DND-41 (cell line): ENCODE data around the gene PEX5.

Experiments used
- ATAC-seq: fragments of 200-7000 bp; cut with Tn5 transposase; 3 replicates; pipeline ENCODE4 v1.9.1; 2021; ENCODE audit warnings: low read depth; ENCODE audit not compliant: insufficient read depth
- DNase-seq: peaks from one replicate; pipeline ENCODE4 v3.0.0-alpha.2; 2020
- H2AFZ ChIP-seq: 2 replicates; pipeline ENCODE4 v1.6.0; 2012; ENCODE audit warnings: low read depth, low read length
- H3K27ac ChIP-seq: 2 replicates; pipeline ENCODE4 v1.5.1; 2012; ENCODE audit warnings: low read length, inconsistent platforms
- H3K27me3 ChIP-seq: fragments of 200-600 bp; sonication (generic); 2 replicates; pipeline ENCODE4 v1.6.0; 2012; ENCODE audit warnings: low read length, mild to moderate bottlenecking, inconsistent platforms; ENCODE audit not compliant: insufficient read depth, poor library complexity
- H3K36me3 ChIP-seq: 2 replicates; pipeline ENCODE4 v1.5.1; 2012; ENCODE audit warnings: low read length, inconsistent platforms; ENCODE audit not compliant: insufficient read depth
- H3K4me1 ChIP-seq: 2 replicates; pipeline ENCODE4 v1.5.1; 2012; ENCODE audit warnings: mild to moderate bottlenecking, low read length; ENCODE audit not compliant: insufficient read depth
- H3K4me2 ChIP-seq: 2 replicates; pipeline ENCODE4 v1.6.0; 2012; ENCODE audit warnings: mild to moderate bottlenecking, moderate library complexity, low read length, inconsistent platforms; ENCODE audit not compliant: insufficient read depth
- H3K4me3 ChIP-seq, 2 experiments: fragments of 200-600 bp in 1 of 2; shearing (Covaris generic) in 1 of 2; 2 replicates each; pipeline ENCODE4 v1.5.1; 2012 to 2016; ENCODE audit warnings: inconsistent platforms in 2 of 2, low read length in 2 of 2, mild to moderate bottlenecking in 2 of 2, low read depth in 1 of 2, moderate library complexity in 1 of 2
- H3K79me2 ChIP-seq: 2 replicates; pipeline ENCODE4 v1.6.0; 2012; ENCODE audit warnings: low read length, inconsistent platforms; ENCODE audit not compliant: insufficient read depth
- H3K9ac ChIP-seq: 2 replicates; pipeline ENCODE4 v1.6.0; 2012; ENCODE audit warnings: low read depth, mild to moderate bottlenecking, inconsistent platforms, low read length, moderate library complexity
- H3K9me3 ChIP-seq: 2 replicates; pipeline ENCODE4 v1.5.1; 2012; ENCODE audit warnings: low read length, moderate library complexity, mild to moderate bottlenecking, inconsistent platforms; ENCODE audit not compliant: insufficient read depth, severe bottlenecking
- H4K20me1 ChIP-seq: 2 replicates; pipeline ENCODE4 v1.6.0; 2012; ENCODE audit warnings: low read length; ENCODE audit not compliant: insufficient read depth
- CTCF ChIP-seq: IDR thresholded peaks from 2 replicates; pipeline ENCODE4 v1.5.1; 2012; ENCODE audit warnings: borderline replicate concordance, low read length, moderate library complexity, mild to moderate bottlenecking; ENCODE audit not compliant: poor library complexity, severe bottlenecking; ENCODE audit errors: extremely low read depth
- EZH2 ChIP-seq: IDR thresholded peaks from 3 replicates; pipeline ENCODE4 v1.6.1; 2012; ENCODE audit warnings: borderline replicate concordance, low read depth, mild to moderate bottlenecking, moderate library complexity, low read length, inconsistent platforms; ENCODE audit not compliant: severe bottlenecking

PEX5 gene

GRCh38 chr12:7171854-7172253 lies 17.6 kb upstream of the PEX5 start:
- DNase-seq, result no peak
- Histone ChIP-seq H3K4me2 (no peak overlapping the region), H4K20me1 (no peaks in the 10 kb centered on the region), H3K27me3 (no peaks in the 10 kb centered on the region), H3K9ac (no peak overlapping the region), H2AFZ (no peak overlapping the region), H3K4me1 (no peaks in the 10 kb centered on the region), H3K36me3 (no peaks in the 10 kb centered on the region), H3K9me3 (peaks cover 52% of the 10 kb centered on the region), H3K27ac (no peak overlapping the region), H3K4me3 (no peak overlapping the region), H3K79me2 (no peaks in the 10 kb centered on the region)
- no peak for ATAC-seq
- TF ChIP-seq EZH2 (no peak), CTCF (no peak)

- no peak overlapping the region for H2AFZ ChIP-seq
- H3K27ac ChIP-seq, result no peak overlapping the region
- H3K27me3 ChIP-seq, result no peaks in the 10 kb centered on the region
- H3K4me2 ChIP-seq, result no peak overlapping the region
- H3K9ac ChIP-seq, result no peak overlapping the region
- no peak overlapping the region for H3K4me3 ChIP-seq
- no peaks in the 10 kb centered on the region for H3K79me2 ChIP-seq
- ATAC-seq (no peak), DNase-seq (no peak)
- TF ChIP-seq EZH2 (no peak), CTCF (no peak)
- peaks cover 30% of the 10 kb centered on the region for H3K9me3 ChIP-seq
- no peaks in the 10 kb centered on the region for H4K20me1 ChIP-seq
- H3K36me3 ChIP-seq, result no peaks in the 10 kb centered on the region
- no peaks in the 10 kb centered on the region for H3K4me1 ChIP-seq
Measured at GRCh38 chr12:7175493-7175892, 14.0 kb upstream of the PEX5 start.

DNA sequence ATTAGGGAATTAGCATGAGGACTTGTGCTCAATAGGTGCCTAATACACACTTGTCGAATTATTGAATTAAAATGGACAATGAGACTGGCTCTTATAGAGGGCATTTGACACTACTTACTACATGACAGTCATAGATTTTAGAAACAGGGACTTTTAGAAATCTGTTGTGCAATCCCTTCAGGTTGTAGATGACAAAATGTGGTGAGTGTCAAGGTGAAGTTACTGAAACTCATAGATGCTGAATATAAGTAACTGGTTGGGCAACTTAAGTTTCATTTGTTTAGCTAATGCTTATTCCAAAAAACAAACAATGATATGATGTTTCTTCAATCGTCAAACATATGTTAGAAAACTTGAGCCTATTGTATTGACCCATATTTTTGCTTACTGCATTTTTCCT lies 12.9 kb upstream of the PEX5 start:
- H2AFZ ChIP-seq, result no peak overlapping the region
- H3K79me2 ChIP-seq, result no peaks in the 10 kb centered on the region
- no peak overlapping the region for H3K27ac ChIP-seq
- no peak overlapping the region for H3K4me2 ChIP-seq
- H4K20me1 ChIP-seq, result no peaks in the 10 kb centered on the region
- H3K4me1 ChIP-seq, result no peaks in the 10 kb centered on the region
- H3K9me3 ChIP-seq, result peaks cover 21% of the 10 kb centered on the region
- no peaks in the 10 kb centered on the region for H3K36me3 ChIP-seq
- no peak for TF ChIP-seq EZH2
- TF ChIP-seq CTCF, result no peak
- H3K9ac ChIP-seq, result no peak overlapping the region
- no peak for ATAC-seq
- no peak overlapping the region for H3K4me3 ChIP-seq
- DNase-seq, result no peak
- no peaks in the 10 kb centered on the region for H3K27me3 ChIP-seq

- Histone ChIP-seq H3K9me3 (peaks cover 12% of the 10 kb centered on the region), H3K4me3 (no peak overlapping the region), H3K4me1 (no peaks in the 10 kb centered on the region), H3K36me3 (no peaks in the 10 kb centered on the region), H2AFZ (no peak overlapping the region), H3K79me2 (no peaks in the 10 kb centered on the region), H3K27ac (no peak overlapping the region), H3K27me3 (no peaks in the 10 kb centered on the region), H3K4me2 (no peak overlapping the region), H4K20me1 (no peaks in the 10 kb centered on the region), H3K9ac (no peak overlapping the region)
- TF ChIP-seq CTCF (no peak), EZH2 (no peak)
- DNase-seq (no peak), ATAC-seq (no peak)
Measured at GRCh38 chr12:7178481-7178880, 11.0 kb upstream of the PEX5 start.
